ENCODE measurements around the gene PPP2R2B.

- no peak for TF ChIP-seq POLR2A (IDR thresholded peaks at IDR 0.05)
- TF ChIP-seq CTCF (IDR thresholded peaks at IDR 0.05): no peak
Observed at GRCh38 chr5:146564007-146564762, 314.4 kb downstream of the PPP2R2B start.

Data from heart left ventricle (tissue), 13 donors.